ENCODE measurements around the gene EIF3I. TPM values are rescaled to one million over a fixed set of nuclear protein-coding genes. Genes with fewer than 3 reads are reported as not detected.

EIF3I gene
- total and polyA plus RNA-seq, 2 of the 13 experiments (the other 11 are each of a cell fraction or from before 2014, with no cell fraction given) = 210 to 223 TPM

DNA sequence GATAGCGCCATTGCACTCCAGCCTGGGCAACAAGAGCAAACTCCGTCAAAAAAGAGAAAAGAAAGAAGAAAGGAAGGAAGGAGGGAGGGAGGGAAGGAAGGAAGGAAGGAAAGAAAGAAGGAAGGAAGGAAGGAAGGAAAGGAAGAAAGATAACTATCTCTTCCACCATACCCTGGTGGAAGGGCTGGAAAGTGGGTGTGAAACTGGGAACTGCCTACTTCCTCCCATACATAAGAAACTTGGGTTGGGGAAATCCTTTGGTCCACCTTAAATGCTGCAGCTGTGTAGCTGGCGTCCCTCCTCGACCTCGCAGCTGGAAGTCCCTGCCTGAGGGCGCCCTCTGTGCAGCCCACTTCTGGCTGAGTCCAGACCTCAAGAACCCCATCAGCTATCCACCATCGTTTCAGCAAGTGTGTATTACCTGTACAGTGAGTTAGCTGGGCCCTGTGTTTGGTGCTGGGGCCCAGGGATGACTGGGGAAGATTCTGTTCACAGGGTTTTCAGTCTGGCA, 20.2 kb downstream of the EIF3I start (continued):
- TF ChIP-seq, protein P1, sequence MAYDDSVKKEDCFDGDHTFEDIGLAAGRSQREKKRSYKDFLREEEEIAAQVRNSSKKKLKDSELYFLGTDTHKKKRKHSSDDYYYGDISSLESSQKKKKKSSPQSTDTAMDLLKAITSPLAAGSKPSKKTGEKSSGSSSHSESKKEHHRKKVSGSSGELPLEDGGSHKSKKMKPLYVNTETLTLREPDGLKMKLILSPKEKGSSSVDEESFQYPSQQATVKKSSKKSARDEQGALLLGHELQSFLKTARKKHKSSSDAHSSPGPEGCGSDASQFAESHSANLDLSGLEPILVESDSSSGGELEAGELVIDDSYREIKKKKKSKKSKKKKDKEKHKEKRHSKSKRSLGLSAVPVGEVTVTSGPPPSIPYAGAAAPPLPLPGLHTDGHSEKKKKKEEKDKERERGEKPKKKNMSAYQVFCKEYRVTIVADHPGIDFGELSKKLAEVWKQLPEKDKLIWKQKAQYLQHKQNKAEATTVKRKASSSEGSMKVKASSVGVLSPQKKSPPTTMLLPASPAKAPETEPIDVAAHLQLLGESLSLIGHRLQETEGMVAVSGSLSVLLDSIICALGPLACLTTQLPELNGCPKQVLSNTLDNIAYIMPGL (CRISPR knock-in tag; IDR thresholded peaks at IDR 0.05; ENCODE audit: borderline replicate concordance in 1 of 2, low read depth in 1 of 2) = peak in 1 of 2 experiments; percentile 23; a peak in 1 of 4 replicates
- TF ChIP-seq, protein P2, sequence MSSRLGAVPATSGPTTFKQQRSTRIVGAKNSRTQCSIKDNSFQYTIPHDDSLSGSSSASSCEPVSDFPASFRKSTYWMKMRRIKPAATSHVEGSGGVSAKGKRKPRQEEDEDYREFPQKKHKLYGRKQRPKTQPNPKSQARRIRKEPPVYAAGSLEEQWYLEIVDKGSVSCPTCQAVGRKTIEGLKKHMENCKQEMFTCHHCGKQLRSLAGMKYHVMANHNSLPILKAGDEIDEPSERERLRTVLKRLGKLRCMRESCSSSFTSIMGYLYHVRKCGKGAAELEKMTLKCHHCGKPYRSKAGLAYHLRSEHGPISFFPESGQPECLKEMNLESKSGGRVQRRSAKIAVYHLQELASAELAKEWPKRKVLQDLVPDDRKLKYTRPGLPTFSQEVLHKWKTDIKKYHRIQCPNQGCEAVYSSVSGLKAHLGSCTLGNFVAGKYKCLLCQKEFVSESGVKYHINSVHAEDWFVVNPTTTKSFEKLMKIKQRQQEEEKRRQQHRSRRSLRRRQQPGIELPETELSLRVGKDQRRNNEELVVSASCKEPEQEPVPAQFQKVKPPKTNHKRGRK (CRISPR knock-in tag; IDR thresholded peaks at IDR 0.05) = 0 out of 2 replicates have a peak, but pooled peaks have one; percentile 75
- peak; percentile 43; the same call in 1 of the 2 replicates for TF ChIP-seq THRA (CRISPR knock-in tag; IDR thresholded peaks at IDR 0.05; ENCODE audit: borderline replicate concordance)
- TF ChIP-seq, protein P3, sequence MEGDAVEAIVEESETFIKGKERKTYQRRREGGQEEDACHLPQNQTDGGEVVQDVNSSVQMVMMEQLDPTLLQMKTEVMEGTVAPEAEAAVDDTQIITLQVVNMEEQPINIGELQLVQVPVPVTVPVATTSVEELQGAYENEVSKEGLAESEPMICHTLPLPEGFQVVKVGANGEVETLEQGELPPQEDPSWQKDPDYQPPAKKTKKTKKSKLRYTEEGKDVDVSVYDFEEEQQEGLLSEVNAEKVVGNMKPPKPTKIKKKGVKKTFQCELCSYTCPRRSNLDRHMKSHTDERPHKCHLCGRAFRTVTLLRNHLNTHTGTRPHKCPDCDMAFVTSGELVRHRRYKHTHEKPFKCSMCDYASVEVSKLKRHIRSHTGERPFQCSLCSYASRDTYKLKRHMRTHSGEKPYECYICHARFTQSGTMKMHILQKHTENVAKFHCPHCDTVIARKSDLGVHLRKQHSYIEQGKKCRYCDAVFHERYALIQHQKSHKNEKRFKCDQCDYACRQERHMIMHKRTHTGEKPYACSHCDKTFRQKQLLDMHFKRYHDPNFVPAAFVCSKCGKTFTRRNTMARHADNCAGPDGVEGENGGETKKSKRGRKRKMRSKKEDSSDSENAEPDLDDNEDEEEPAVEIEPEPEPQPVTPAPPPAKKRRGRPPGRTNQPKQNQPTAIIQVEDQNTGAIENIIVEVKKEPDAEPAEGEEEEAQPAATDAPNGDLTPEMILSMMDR (CRISPR knock-in tag; IDR thresholded peaks at IDR 0.05) = peak; percentile 61
- peak; percentile 100 for TF ChIP-seq ZNF276 (CRISPR knock-in tag; IDR thresholded peaks at IDR 0.05; ENCODE audit: low read depth)
- TF ChIP-seq, protein P4, sequence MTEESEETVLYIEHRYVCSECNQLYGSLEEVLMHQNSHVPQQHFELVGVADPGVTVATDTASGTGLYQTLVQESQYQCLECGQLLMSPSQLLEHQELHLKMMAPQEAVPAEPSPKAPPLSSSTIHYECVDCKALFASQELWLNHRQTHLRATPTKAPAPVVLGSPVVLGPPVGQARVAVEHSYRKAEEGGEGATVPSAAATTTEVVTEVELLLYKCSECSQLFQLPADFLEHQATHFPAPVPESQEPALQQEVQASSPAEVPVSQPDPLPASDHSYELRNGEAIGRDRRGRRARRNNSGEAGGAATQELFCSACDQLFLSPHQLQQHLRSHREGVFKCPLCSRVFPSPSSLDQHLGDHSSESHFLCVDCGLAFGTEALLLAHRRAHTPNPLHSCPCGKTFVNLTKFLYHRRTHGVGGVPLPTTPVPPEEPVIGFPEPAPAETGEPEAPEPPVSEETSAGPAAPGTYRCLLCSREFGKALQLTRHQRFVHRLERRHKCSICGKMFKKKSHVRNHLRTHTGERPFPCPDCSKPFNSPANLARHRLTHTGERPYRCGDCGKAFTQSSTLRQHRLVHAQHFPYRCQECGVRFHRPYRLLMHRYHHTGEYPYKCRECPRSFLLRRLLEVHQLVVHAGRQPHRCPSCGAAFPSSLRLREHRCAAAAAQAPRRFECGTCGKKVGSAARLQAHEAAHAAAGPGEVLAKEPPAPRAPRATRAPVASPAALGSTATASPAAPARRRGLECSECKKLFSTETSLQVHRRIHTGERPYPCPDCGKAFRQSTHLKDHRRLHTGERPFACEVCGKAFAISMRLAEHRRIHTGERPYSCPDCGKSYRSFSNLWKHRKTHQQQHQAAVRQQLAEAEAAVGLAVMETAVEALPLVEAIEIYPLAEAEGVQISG (CRISPR knock-in tag; IDR thresholded peaks at IDR 0.05) = 0 out of 2 replicates have a peak, but pooled peaks have one; percentile 32
- TF ChIP-seq, protein P5, sequence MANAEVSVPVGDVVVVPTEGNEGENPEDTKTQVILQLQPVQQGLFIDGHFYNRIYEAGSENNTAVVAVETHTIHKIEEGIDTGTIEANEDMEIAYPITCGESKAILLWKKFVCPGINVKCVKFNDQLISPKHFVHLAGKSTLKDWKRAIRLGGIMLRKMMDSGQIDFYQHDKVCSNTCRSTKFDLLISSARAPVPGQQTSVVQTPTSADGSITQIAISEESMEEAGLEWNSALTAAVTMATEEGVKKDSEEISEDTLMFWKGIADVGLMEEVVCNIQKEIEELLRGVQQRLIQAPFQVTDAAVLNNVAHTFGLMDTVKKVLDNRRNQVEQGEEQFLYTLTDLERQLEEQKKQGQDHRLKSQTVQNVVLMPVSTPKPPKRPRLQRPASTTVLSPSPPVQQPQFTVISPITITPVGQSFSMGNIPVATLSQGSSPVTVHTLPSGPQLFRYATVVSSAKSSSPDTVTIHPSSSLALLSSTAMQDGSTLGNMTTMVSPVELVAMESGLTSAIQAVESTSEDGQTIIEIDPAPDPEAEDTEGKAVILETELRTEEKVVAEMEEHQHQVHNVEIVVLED (CRISPR knock-in tag; IDR thresholded peaks at IDR 0.05; ENCODE audit: borderline replicate concordance) = peak; percentile 29; the same call in 1 of the 2 replicates
- no peak for TF ChIP-seq RXRA (CRISPR knock-in tag; IDR thresholded peaks at IDR 0.05)

All from HepG2 (cell line).